T-helper 1 cell treated with Interleukin-12 subunit alpha and Interleukin-12 subunit beta and Interleukin-4 antibody, amounts not matched to agents 30 μg/mL and 1 μg/mL, for 36 hours (primary cell): ENCODE measurements around the gene SLC39A13.

Experiments
- H3K27ac Mint-ChIP-seq: one replicate; pipeline ENCODE4 v1.8.0; 2021; ENCODE audit warnings: mild to moderate bottlenecking, mixed read lengths
- H3K27me3 Mint-ChIP-seq: one replicate; pipeline ENCODE4 v1.8.0; 2021; ENCODE audit warnings: low read depth, mixed read lengths
- H3K36me3 Mint-ChIP-seq: one replicate; pipeline ENCODE4 v1.8.0; 2021; ENCODE audit warnings: low read depth, mixed read lengths
- H3K4me1 Mint-ChIP-seq: one replicate; pipeline ENCODE4 v1.8.0; 2021; ENCODE audit warnings: low read depth, mixed read lengths
- H3K4me3 Mint-ChIP-seq: one replicate; pipeline ENCODE4 v1.8.0; 2021; ENCODE audit warnings: mild to moderate bottlenecking, moderate library complexity, mixed read lengths
- H3K9me3 Mint-ChIP-seq: one replicate; pipeline ENCODE4 v1.8.0; 2021; ENCODE audit warnings: mixed read lengths

SLC39A13 gene

GRCh38 chr11:47376525-47377371 is 31.6 kb upstream of the SLC39A13 start:
- H3K27ac Mint-ChIP-seq = no peak overlapping the region
- no peaks in the 10 kb centered on the region for H3K9me3 Mint-ChIP-seq
- H3K27me3 Mint-ChIP-seq = no peaks in the 10 kb centered on the region
- H3K4me1 Mint-ChIP-seq = peaks cover 2% of the 10 kb centered on the region
- H3K4me3 Mint-ChIP-seq = no peak overlapping the region
- no peaks in the 10 kb centered on the region for H3K36me3 Mint-ChIP-seq

- Mint-ChIP-seq H3K27ac (no peak overlapping the region), H3K4me1 (peaks cover 5% of the 10 kb centered on the region), H3K36me3 (no peaks in the 10 kb centered on the region), H3K9me3 (no peaks in the 10 kb centered on the region), H3K27me3 (no peaks in the 10 kb centered on the region), H3K4me3 (no peak overlapping the region)
Observed at GRCh38 chr11:47377571-47378009, 30.8 kb upstream of the SLC39A13 start.

GRCh38 chr11:47378010-47378835 is 30.2 kb upstream of the SLC39A13 start, which contains the start of gene SPI1:
Gene SPI1 (minus strand): TSS chr11:47378547. CDS start chr11:47378353, 194 bp downstream.
- no peaks in the 10 kb centered on the region for H3K27me3 Mint-ChIP-seq
- peaks cover 5% of the 10 kb centered on the region for H3K4me1 Mint-ChIP-seq
- H3K4me3 Mint-ChIP-seq = no peak within 1 kb of the TSS
- H3K27ac Mint-ChIP-seq = no peak within 1 kb of the TSS
- H3K9me3 Mint-ChIP-seq = no peaks in the 10 kb centered on the region
- H3K36me3 Mint-ChIP-seq = no peaks in the 10 kb centered on the region

GRCh38 chr11:47378836-47379170 is 29.6 kb upstream of the SLC39A13 start:
- no peak overlapping the region for H3K4me3 Mint-ChIP-seq
- H3K36me3 Mint-ChIP-seq = no peaks in the 10 kb centered on the region

GRCh38 chr11:47379317-47379716 is 29.1 kb upstream of the SLC39A13 start:
- Mint-ChIP-seq H3K36me3 (no peaks in the 10 kb centered on the region), H3K27ac (no peak overlapping the region), H3K9me3 (no peaks in the 10 kb centered on the region), H3K4me1 (peaks cover 5% of the 10 kb centered on the region), H3K27me3 (no peaks in the 10 kb centered on the region), H3K4me3 (no peak overlapping the region)

More at GRCh38 chr11:47378836-47379170, 29.6 kb upstream of the SLC39A13 start:
- no peak overlapping the region for H3K27ac Mint-ChIP-seq
- H3K27me3 Mint-ChIP-seq = no peaks in the 10 kb centered on the region
- no peaks in the 10 kb centered on the region for H3K9me3 Mint-ChIP-seq
- peaks cover 5% of the 10 kb centered on the region for H3K4me1 Mint-ChIP-seq

- no peaks in the 10 kb centered on the region for H3K36me3 Mint-ChIP-seq
- no peaks in the 10 kb centered on the region for H3K27me3 Mint-ChIP-seq
- H3K4me3 Mint-ChIP-seq = no peak overlapping the region
- H3K4me1 Mint-ChIP-seq = peaks cover 5% of the 10 kb centered on the region
- no peak overlapping the region for H3K27ac Mint-ChIP-seq
- no peaks in the 10 kb centered on the region for H3K9me3 Mint-ChIP-seq
Observed at GRCh38 chr11:47380078-47380477, 28.3 kb upstream of the SLC39A13 start.

GRCh38 chr11:47383071-47383470 is 25.3 kb upstream of the SLC39A13 start:
- H3K27me3 Mint-ChIP-seq = no peaks in the 10 kb centered on the region
- no peaks in the 10 kb centered on the region for H3K36me3 Mint-ChIP-seq
- H3K4me1 Mint-ChIP-seq = peaks cover 3% of the 10 kb centered on the region
- H3K27ac Mint-ChIP-seq = no peak overlapping the region
- H3K4me3 Mint-ChIP-seq = no peak overlapping the region
- no peaks in the 10 kb centered on the region for H3K9me3 Mint-ChIP-seq

- no peaks in the 10 kb centered on the region for H3K36me3 Mint-ChIP-seq
- no peak overlapping the region for H3K4me3 Mint-ChIP-seq
- no peaks in the 10 kb centered on the region for H3K27me3 Mint-ChIP-seq
- H3K4me1 Mint-ChIP-seq = peaks cover 4% of the 10 kb centered on the region
- no peaks in the 10 kb centered on the region for H3K9me3 Mint-ChIP-seq
- no peak overlapping the region for H3K27ac Mint-ChIP-seq
Observed at GRCh38 chr11:47384498-47384897, 23.9 kb upstream of the SLC39A13 start.

GRCh38 chr11:47387944-47388696 is 20.3 kb upstream of the SLC39A13 start:
- Mint-ChIP-seq H3K4me1 (peaks cover 9% of the 10 kb centered on the region), H3K9me3 (no peaks in the 10 kb centered on the region), H3K4me3 (no peak overlapping the region), H3K27ac (no peak overlapping the region), H3K27me3 (no peaks in the 10 kb centered on the region), H3K36me3 (no peaks in the 10 kb centered on the region)

- no peaks in the 10 kb centered on the region for H3K9me3 Mint-ChIP-seq
- no peak overlapping the region for H3K27ac Mint-ChIP-seq
- H3K4me3 Mint-ChIP-seq = no peak overlapping the region
- peaks cover 9% of the 10 kb centered on the region for H3K4me1 Mint-ChIP-seq
- no peaks in the 10 kb centered on the region for H3K27me3 Mint-ChIP-seq
- H3K36me3 Mint-ChIP-seq = no peaks in the 10 kb centered on the region
Observed at GRCh38 chr11:47388697-47389576, 19.5 kb upstream of the SLC39A13 start.

- peaks cover 13% of the 10 kb centered on the region for H3K4me1 Mint-ChIP-seq
- no peak overlapping the region for H3K4me3 Mint-ChIP-seq
- no peak overlapping the region for H3K27ac Mint-ChIP-seq
- H3K36me3 Mint-ChIP-seq = no peaks in the 10 kb centered on the region
- H3K27me3 Mint-ChIP-seq = no peaks in the 10 kb centered on the region
- no peaks in the 10 kb centered on the region for H3K9me3 Mint-ChIP-seq
Observed at GRCh38 chr11:47389577-47390421, 18.6 kb upstream of the SLC39A13 start.

- Mint-ChIP-seq H3K27me3 (no peaks in the 10 kb centered on the region), H3K4me1 (peaks cover 14% of the 10 kb centered on the region), H3K4me3 (no peak overlapping the region), H3K27ac (no peak overlapping the region), H3K9me3 (no peaks in the 10 kb centered on the region), H3K36me3 (no peaks in the 10 kb centered on the region)
Observed at GRCh38 chr11:47390422-47390760, 18.0 kb upstream of the SLC39A13 start.

GRCh38 chr11:47391077-47391583 is 17.3 kb upstream of the SLC39A13 start:
- Mint-ChIP-seq H3K4me3 (no peak overlapping the region), H3K36me3 (no peaks in the 10 kb centered on the region), H3K27me3 (no peaks in the 10 kb centered on the region), H3K4me1 (peaks cover 15% of the 10 kb centered on the region), H3K9me3 (no peaks in the 10 kb centered on the region), H3K27ac (peak overlapping the region; percentile 52)
